Posterior cingulate gyrus (tissue), 11 donors: ENCODE measurements around the gene PADI1.
A peak's percentile ranks its signal among the peaks of the same experiment; 100 is the strongest.

ENCODE experiments used
- DNase-seq, 10 donors: peaks; one replicate each; pipeline versions ENCODE4 v3.0.0 to v3.0.0-alpha.2; 2020 to 2021; ENCODE audit warnings: mixed read lengths in 3 of 10
- intact Hi-C: fragments of 100-400 bp; cut with DNase I; formaldehyde crosslinking; loops from one replicate; pipeline ENCODE4 v1.15.1; 2023

Gene PADI1

GRCh38 chr1:17177651-17178050 lies 27.3 kb upstream of the PADI1 start:
- intact Hi-C loops: no loop called here
- no peak for DNase-seq

GRCh38 chr1:17181781-17182464 lies 23.0 kb upstream of the PADI1 start:
- no peak for DNase-seq
- intact Hi-C loops: no loop called here

- DNase-seq: no peak
- intact Hi-C loops: no loop called here
Measured at GRCh38 chr1:17183388-17184160, 21.4 kb upstream of the PADI1 start.

GRCh38 chr1:17184161-17184665 lies 20.7 kb upstream of the PADI1 start:
- intact Hi-C loops: no loop called here
- DNase-seq: no peak

GRCh38 chr1:17184822-17185484 lies 20.0 kb upstream of the PADI1 start:
- intact Hi-C loops: no loop called here
- peak in 1 of 10 donors; percentile 76 for DNase-seq

- intact Hi-C loops: no loop called here
- DNase-seq: peak in 1 of 10 donors; percentile 35
Measured at GRCh38 chr1:17185485-17185860, 19.5 kb upstream of the PADI1 start.

- peak in 2 of 10 donors; percentile 26 to 71 for DNase-seq
Measured at GRCh38 chr1:17186216-17186909, 18.6 kb upstream of the PADI1 start.

GRCh38 chr1:17187051-17187450 lies 17.9 kb upstream of the PADI1 start:
- DNase-seq: peak in 2 of 10 donors; percentile 22 to 34
- intact Hi-C loops: no loop called here

More at GRCh38 chr1:17186216-17186909, 18.6 kb upstream of the PADI1 start:
- intact Hi-C loops: no loop called here

- DNase-seq: no peak
- intact Hi-C loops: no loop called here
Measured at GRCh38 chr1:17188217-17188616, 16.7 kb upstream of the PADI1 start.

GRCh38 chr1:17188889-17189631 lies 15.9 kb upstream of the PADI1 start:
- intact Hi-C loops: no loop called here
- DNase-seq: peak in 2 of 10 donors; percentile 30 to 52

GRCh38 chr1:17189632-17189990 lies 15.3 kb upstream of the PADI1 start:
- DNase-seq: peak in 1 of 10 donors; percentile 34
- intact Hi-C loops: no loop called here

GRCh38 chr1:17190010-17190995 lies 14.6 kb upstream of the PADI1 start:
- intact Hi-C loops: no loop called here
- peak in 2 of 10 donors; percentile 44 to 55 for DNase-seq

- intact Hi-C loops: no loop called here
- DNase-seq: peak in 1 of 10 donors; percentile 4
Measured at GRCh38 chr1:17191990-17192242, 13.0 kb upstream of the PADI1 start.

GRCh38 chr1:17192394-17193221 lies 12.3 kb upstream of the PADI1 start:
- peak in 1 of 10 donors; percentile 71 for DNase-seq
- intact Hi-C loops: no loop called here

GRCh38 chr1:17193222-17194132 lies 11.5 kb upstream of the PADI1 start:
- intact Hi-C loops: no loop called here
- peak in 2 of 10 donors; percentile 48 to 63 for DNase-seq

- peak in 2 of 10 donors; percentile 17 to 45 for DNase-seq
- intact Hi-C loops: no loop called here
Measured at GRCh38 chr1:17194133-17194475, 10.8 kb upstream of the PADI1 start.
